ENCODE measurements around the gene SUSD1.

GRCh38 chr9:112041199-112041535 lies 133.9 kb downstream of the SUSD1 start:
- no peak for TF ChIP-seq CTCF (IDR thresholded peaks at IDR 0.05; ENCODE audit: poor library complexity, severe bottlenecking)
- TF ChIP-seq MXI1 (conservative IDR thresholded peaks at IDR 0.05; ENCODE audit: poor library complexity, severe bottlenecking): no peak

Measured in neural cell (in vitro differentiated cells).